GM19395 (cell line): ENCODE measurements around the gene ERFL.
"Not testable (repeated sequence)": the region's sequence is repeated elsewhere in the genome, so short reads cannot be mapped to it uniquely, and the experiment has no call there.

Experiments
- ATAC-seq: cut with Tn5 transposase; IDR thresholded peaks from one replicate; pipeline ENCODE4 v1.9.1; 2021; ENCODE audit warnings: mild to moderate bottlenecking, moderate library complexity; ENCODE audit not compliant: unreplicated experiment

ERFL gene

GRCh38 chr19:41914424-41914834, 13.8 kb downstream of the ERFL start:
- ATAC-seq = not testable (repeated sequence)

GRCh38 chr19:41913538-41914423, 14.5 kb downstream of the ERFL start:
- ATAC-seq = no peak

- ATAC-seq = no peak
Observed at GRCh38 chr19:41912899-41913537, 15.2 kb downstream of the ERFL start.

GRCh38 chr19:41911889-41912731, 16.1 kb downstream of the ERFL start:
- ATAC-seq = no peak

GRCh38 chr19:41910992-41911888, 17.0 kb downstream of the ERFL start:
- no peak for ATAC-seq

- ATAC-seq = no peak
Observed at GRCh38 chr19:41910240-41910991, 17.8 kb downstream of the ERFL start.

GRCh38 chr19:41909706-41910105, 18.5 kb downstream of the ERFL start:
- ATAC-seq = no peak

- ATAC-seq = no peak
Observed at GRCh38 chr19:41908724-41909464, 19.4 kb downstream of the ERFL start.

GRCh38 chr19:41907994-41908615, 20.1 kb downstream of the ERFL start:
- no peak for ATAC-seq

GRCh38 chr19:41906916-41907680, 21.2 kb downstream of the ERFL start:
- no peak for ATAC-seq

GRCh38 chr19:41906271-41906670, 22.0 kb downstream of the ERFL start:
- ATAC-seq = no peak

GRCh38 chr19:41905273-41906002, 22.8 kb downstream of the ERFL start:
- no peak for ATAC-seq

- no peak for ATAC-seq
Observed at GRCh38 chr19:41904118-41904870, 24.0 kb downstream of the ERFL start.

GRCh38 chr19:41903193-41903953, 24.9 kb downstream of the ERFL start:
- no peak for ATAC-seq

- no peak for ATAC-seq
Observed at GRCh38 chr19:41902594-41902993, 25.7 kb downstream of the ERFL start.
